Measurements from ENCODE around the gene TMEM45A.

GRCh38 chr3:100518983-100519382 is 26.6 kb downstream of the TMEM45A start:
- TF ChIP-seq EZH2 (IDR thresholded peaks at IDR 0.05; ENCODE audit: low read length, missing control alignments) (no peak), CTCF (conservative IDR thresholded peaks at IDR 0.05 in 1 of 2, IDR thresholded peaks at IDR 0.05 in 1 of 2; ENCODE audit: low read depth in 1 of 2, low read length in 2 of 2) (no peak)

Data from fibroblast of lung (primary cell).